Smooth muscle cell (in vitro differentiated cells): Measurements from ENCODE around the gene MAPT. TPM values are rescaled to one million over a fixed set of nuclear protein-coding genes. Genes with fewer than 3 reads are reported as not detected.

ENCODE experiments used
- DNase-seq: peaks from one replicate; lab custom pipeline; 2025; ENCODE audit not compliant: unreplicated experiment; lab: John Stamatoyannopoulos, UW
- H2AFZ ChIP-seq: fragments of 200-600 bp; sonication (generic); 2 replicates; pipeline ENCODE4 v1.6.0; 2016; ENCODE audit warnings: antibody characterized with exemption, low read depth, mild to moderate bottlenecking
- H3F3A ChIP-seq: fragments of 200-600 bp; sonication (generic); 2 replicates; pipeline ENCODE4 v1.6.0; 2017; ENCODE audit warnings: antibody characterized with exemption, low read depth
- H3K27ac ChIP-seq: fragments of 200-600 bp; sonication (generic); 2 replicates; pipeline ENCODE4 v1.5.1; 2016; ENCODE audit warnings: low read depth, mild to moderate bottlenecking
- H3K27me3 ChIP-seq: fragments of 200-600 bp; sonication (generic); 2 replicates; pipeline ENCODE4 v1.6.1; 2016; ENCODE audit warnings: low read depth, mild to moderate bottlenecking
- H3K36me3 ChIP-seq: fragments of 200-600 bp; sonication (generic); 2 replicates; pipeline ENCODE4 v1.5.1; 2016; ENCODE audit warnings: low read depth
- H3K4me1 ChIP-seq: fragments of 200-600 bp; sonication (generic); 2 replicates; pipeline ENCODE4 v1.5.1; 2016; ENCODE audit warnings: low read depth
- H3K4me2 ChIP-seq: fragments of 200-600 bp; sonication (generic); 2 replicates; pipeline ENCODE4 v1.6.0; 2016; ENCODE audit warnings: mild to moderate bottlenecking
- H3K4me3 ChIP-seq: fragments of 200-600 bp; sonication (generic); 2 replicates; pipeline ENCODE4 v1.5.1; 2016; ENCODE audit warnings: mild to moderate bottlenecking
- H3K79me2 ChIP-seq: fragments of 200-600 bp; sonication (generic); 2 replicates; pipeline ENCODE4 v1.6.0; 2016; ENCODE audit warnings: low read depth, mild to moderate bottlenecking
- H3K9ac ChIP-seq: fragments of 200-600 bp; sonication (generic); 2 replicates; pipeline ENCODE4 v1.6.0; 2016; ENCODE audit warnings: low read depth
- H3K9me3 ChIP-seq: fragments of 200-600 bp; sonication (generic); replicated peaks from 2 replicates; pipeline ENCODE4 v1.5.1; 2016; ENCODE audit warnings: low read depth
- H4K20me1 ChIP-seq: fragments of 200-600 bp; sonication (generic); 2 replicates; pipeline ENCODE4 v1.6.0; 2016; ENCODE audit warnings: low read depth
- WGBS: methylation state at CpG from one replicate; pipeline ENCODE4 v1.1.7; 2016; ENCODE audit warnings: low lambda C conversion rate; 5-methylcytosine and 5-hydroxymethylcytosine counted together
- polyA plus RNA-seq: library from polyadenylated mRNA; unstranded; fragments of >200 nt; fragmentation: Nextera tagmentation; extraction: Ambion mirVana; gene quantifications from 2 replicates; pipeline ENCODE4 v1.2.1, GENCODE V29; 2016
- total RNA-seq: library from RNA; depleted of rRNA; stranded (reverse); fragments of >200 nt; gene quantifications from 2 replicates; pipeline ENCODE4 v1.2.3, GENCODE V29; 2014
- TF ChIP-seq, protein P1 (sequence below): fragments of 200-600 bp; sonication (generic); IDR thresholded peaks from 2 replicates; pipeline ENCODE4 v1.5.1; 2017; ENCODE audit warnings: borderline replicate concordance, mild to moderate bottlenecking, antibody characterized with exemption; ENCODE audit not compliant: insufficient read depth, poor library complexity, severe bottlenecking

Gene MAPT
- total and polyA plus RNA-seq, 2 experiments from 2014 or later, result 0.49 to 1.7 TPM

DNA sequence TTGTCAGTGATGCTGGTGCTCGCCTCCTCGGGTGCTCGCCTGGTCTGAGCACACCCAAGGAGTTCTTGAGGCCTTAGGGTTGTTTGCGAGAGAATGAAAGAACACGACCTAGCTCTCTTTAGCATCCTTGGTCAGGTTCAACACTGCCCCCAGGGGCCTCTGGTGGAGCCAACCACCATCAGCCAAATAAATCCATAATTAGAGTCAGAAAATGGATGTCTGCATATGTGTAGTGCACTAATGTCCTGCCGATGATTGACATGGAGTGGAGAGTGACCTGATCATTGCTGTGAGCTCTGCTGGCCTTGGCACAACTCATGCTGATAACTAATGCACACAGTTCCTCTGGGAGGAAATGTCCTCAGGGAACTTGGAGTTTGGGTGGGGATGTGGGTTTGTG, 96.5 kb downstream of the MAPT start:
- Histone ChIP-seq H3K27me3 (no peaks in the 10 kb centered on the region), H3K9ac (no peak overlapping the region), H3K9me3 (no peaks in the 10 kb centered on the region), H3F3A (no peaks in the 10 kb centered on the region), H3K79me2 (no peaks in the 10 kb centered on the region), H3K27ac (no peak overlapping the region), H3K4me3 (no peak overlapping the region), H3K4me2 (no peak overlapping the region), H3K4me1 (no peaks in the 10 kb centered on the region), H3K36me3 (no peaks in the 10 kb centered on the region), H2AFZ (no peak overlapping the region), H4K20me1 (no peaks in the 10 kb centered on the region)
- TF ChIP-seq, protein P1, sequence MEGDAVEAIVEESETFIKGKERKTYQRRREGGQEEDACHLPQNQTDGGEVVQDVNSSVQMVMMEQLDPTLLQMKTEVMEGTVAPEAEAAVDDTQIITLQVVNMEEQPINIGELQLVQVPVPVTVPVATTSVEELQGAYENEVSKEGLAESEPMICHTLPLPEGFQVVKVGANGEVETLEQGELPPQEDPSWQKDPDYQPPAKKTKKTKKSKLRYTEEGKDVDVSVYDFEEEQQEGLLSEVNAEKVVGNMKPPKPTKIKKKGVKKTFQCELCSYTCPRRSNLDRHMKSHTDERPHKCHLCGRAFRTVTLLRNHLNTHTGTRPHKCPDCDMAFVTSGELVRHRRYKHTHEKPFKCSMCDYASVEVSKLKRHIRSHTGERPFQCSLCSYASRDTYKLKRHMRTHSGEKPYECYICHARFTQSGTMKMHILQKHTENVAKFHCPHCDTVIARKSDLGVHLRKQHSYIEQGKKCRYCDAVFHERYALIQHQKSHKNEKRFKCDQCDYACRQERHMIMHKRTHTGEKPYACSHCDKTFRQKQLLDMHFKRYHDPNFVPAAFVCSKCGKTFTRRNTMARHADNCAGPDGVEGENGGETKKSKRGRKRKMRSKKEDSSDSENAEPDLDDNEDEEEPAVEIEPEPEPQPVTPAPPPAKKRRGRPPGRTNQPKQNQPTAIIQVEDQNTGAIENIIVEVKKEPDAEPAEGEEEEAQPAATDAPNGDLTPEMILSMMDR, result no peak
- DNase-seq, result no peak
- 82% methylated on average over 6 of the region's 6 CpGs for WGBS

DNA sequence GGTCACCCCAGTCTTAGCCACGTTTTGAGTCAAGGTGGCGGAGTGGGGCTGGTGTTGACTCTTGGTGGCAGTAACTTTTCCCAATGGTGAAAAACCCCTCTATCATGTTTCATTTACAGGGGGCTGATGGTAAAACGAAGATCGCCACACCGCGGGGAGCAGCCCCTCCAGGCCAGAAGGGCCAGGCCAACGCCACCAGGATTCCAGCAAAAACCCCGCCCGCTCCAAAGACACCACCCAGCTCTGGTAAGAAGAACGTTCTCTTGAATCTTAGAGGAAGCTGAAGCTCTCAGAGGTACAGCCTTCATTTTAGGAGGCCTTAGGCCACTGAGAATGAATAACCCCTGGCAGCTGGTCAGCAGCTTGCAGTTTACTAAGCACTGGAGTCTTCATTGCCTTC, 97.0 kb downstream of the MAPT start:
- Histone ChIP-seq H3K27me3 (no peaks in the 10 kb centered on the region), H3K27ac (no peak overlapping the region), H3F3A (no peaks in the 10 kb centered on the region), H3K4me1 (no peaks in the 10 kb centered on the region), H3K9me3 (no peaks in the 10 kb centered on the region), H4K20me1 (no peaks in the 10 kb centered on the region), H3K4me3 (no peak overlapping the region), H3K79me2 (no peaks in the 10 kb centered on the region), H2AFZ (no peak overlapping the region), H3K9ac (no peak overlapping the region), H3K36me3 (no peaks in the 10 kb centered on the region), H3K4me2 (no peak overlapping the region)
- TF ChIP-seq, protein P1, result no peak
- 87% methylated on average over 10 of the region's 10 CpGs for WGBS
- DNase-seq, result no peak

DNA sequence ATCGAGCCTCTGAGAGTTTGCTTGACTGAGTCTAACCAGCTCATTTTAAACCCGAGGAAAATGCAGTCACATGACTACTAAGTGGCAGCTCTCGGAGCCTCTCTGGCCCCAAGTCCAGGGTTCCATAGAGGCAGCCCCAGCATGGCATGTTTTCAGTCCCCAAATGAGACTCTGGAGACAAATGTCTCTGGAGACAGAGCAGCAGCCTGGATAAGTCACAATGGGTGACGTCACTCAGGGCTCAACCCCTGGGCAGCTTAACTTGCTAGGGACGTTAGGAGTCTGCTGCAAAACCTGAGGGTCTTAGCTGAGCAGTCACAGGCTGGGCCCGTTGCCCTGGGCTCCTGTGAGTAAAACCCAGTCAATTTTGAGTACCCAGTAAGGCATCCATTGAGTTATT, 97.8 kb downstream of the MAPT start:
- DNase-seq, result no peak
- no peak overlapping the region for H3K27ac ChIP-seq
- no peak overlapping the region for H3K4me2 ChIP-seq
- H3K4me1 ChIP-seq, result no peaks in the 10 kb centered on the region
- TF ChIP-seq, protein P1, result no peak
- H3K9ac ChIP-seq, result no peak overlapping the region
- no peaks in the 10 kb centered on the region for H3K9me3 ChIP-seq
- no peaks in the 10 kb centered on the region for H3K36me3 ChIP-seq
- H3K27me3 ChIP-seq, result no peaks in the 10 kb centered on the region
- H3K4me3 ChIP-seq, result no peak overlapping the region
- no peaks in the 10 kb centered on the region for H3F3A ChIP-seq
- no peaks in the 10 kb centered on the region for H4K20me1 ChIP-seq
- 66% methylated on average over 6 of the region's 6 CpGs for WGBS
- H2AFZ ChIP-seq, result no peak overlapping the region
- H3K79me2 ChIP-seq, result no peaks in the 10 kb centered on the region

DNA sequence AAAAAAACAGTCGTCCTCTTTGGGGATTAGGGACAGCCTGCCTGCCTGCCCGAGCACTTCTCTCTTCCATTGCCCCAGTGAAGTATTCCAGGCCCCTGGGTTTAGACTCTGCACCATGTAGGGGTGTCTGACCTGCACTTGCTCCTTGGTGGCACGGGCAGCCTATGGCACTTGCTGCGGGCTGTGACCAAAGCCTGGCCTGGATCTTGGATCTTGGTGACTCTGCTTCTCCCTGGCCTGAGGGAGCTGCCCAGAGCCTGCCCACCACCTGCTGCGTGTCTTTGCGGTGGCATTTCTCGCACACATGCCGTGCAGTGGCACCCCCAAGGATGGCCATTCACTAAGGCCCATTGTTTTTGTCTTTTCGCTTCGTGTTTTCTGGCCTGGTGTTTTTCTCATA, 98.5 kb downstream of the MAPT start:
- Histone ChIP-seq H3K4me2 (no peak overlapping the region), H3K4me1 (no peaks in the 10 kb centered on the region), H3K79me2 (no peaks in the 10 kb centered on the region), H3K9ac (no peak overlapping the region), H4K20me1 (no peaks in the 10 kb centered on the region), H3K9me3 (no peaks in the 10 kb centered on the region), H2AFZ (no peak overlapping the region), H3K4me3 (no peak overlapping the region), H3K27me3 (no peaks in the 10 kb centered on the region), H3K36me3 (no peaks in the 10 kb centered on the region), H3K27ac (no peak overlapping the region), H3F3A (no peaks in the 10 kb centered on the region)
- TF ChIP-seq, protein P1, result no peak
- 78% methylated on average over 10 of the region's 10 CpGs for WGBS
- DNase-seq, result no peak
